GM18498 (cell line): ENCODE data around the gene KLHL36.
"Not testable (repeated sequence)": the region's sequence is repeated elsewhere in the genome, so short reads cannot be mapped to it uniquely, and the experiment has no call there.

Source experiments
- ATAC-seq: cut with Tn5 transposase; IDR thresholded peaks from one replicate; pipeline ENCODE4 v1.9.1; 2021; ENCODE audit warnings: mild to moderate bottlenecking, moderate library complexity; ENCODE audit not compliant: unreplicated experiment

The KLHL36 gene

GRCh38 chr16:84690088-84690819 lies 41.9 kb downstream of the KLHL36 start:
- no peak for ATAC-seq

GRCh38 chr16:84692451-84693214 lies 44.3 kb downstream of the KLHL36 start:
- ATAC-seq = no peak

GRCh38 chr16:84693869-84694268 lies 45.6 kb downstream of the KLHL36 start:
- not testable (repeated sequence) for ATAC-seq

GRCh38 chr16:84694980-84695379 lies 46.7 kb downstream of the KLHL36 start:
- no peak for ATAC-seq

- ATAC-seq = no peak
Measured at GRCh38 chr16:84699147-84699711, 50.9 kb downstream of the KLHL36 start.

GRCh38 chr16:84699712-84700445 lies 51.6 kb downstream of the KLHL36 start, which contains the start of gene USP10:
Gene USP10, plus strand, starts transcription at chr16:84700000. Its CDS starts 91 bp downstream, at chr16:84700091.
- peak; percentile 79 for ATAC-seq

- ATAC-seq = peak; percentile 45
Measured at GRCh38 chr16:84700446-84701300, 52.4 kb downstream of the KLHL36 start.

- no peak for ATAC-seq
Measured at GRCh38 chr16:84703681-84704080, 55.4 kb downstream of the KLHL36 start.

- ATAC-seq = no peak
Measured at GRCh38 chr16:84704253-84704652, 55.9 kb downstream of the KLHL36 start.

GRCh38 chr16:84706856-84707255 lies 58.5 kb downstream of the KLHL36 start:
- ATAC-seq = no peak

- ATAC-seq = no peak
Measured at GRCh38 chr16:84709609-84710008, 61.3 kb downstream of the KLHL36 start.

GRCh38 chr16:84710686-84711085 lies 62.4 kb downstream of the KLHL36 start:
- ATAC-seq = no peak
